GM19452 (cell line): ENCODE measurements around the gene ARID3B.
"Not testable (repeated sequence)": the region's sequence is repeated elsewhere in the genome, so short reads cannot be mapped to it uniquely, and the experiment has no call there.

Experiments
- ATAC-seq: cut with Tn5 transposase; IDR thresholded peaks from one replicate; pipeline ENCODE4 v1.9.1; 2021; ENCODE audit not compliant: unreplicated experiment

Gene ARID3B

GRCh38 chr15:74564182-74564581, 23.2 kb downstream of the ARID3B start:
- ATAC-seq = no peak

- no peak for ATAC-seq
These were observed 24.5 kb downstream of the ARID3B start for GRCh38 chr15:74565381-74566085.

GRCh38 chr15:74568594-74568993, 27.6 kb downstream of the ARID3B start:
- ATAC-seq = no peak

GRCh38 chr15:74569731-74570070, 28.7 kb downstream of the ARID3B start:
- ATAC-seq = no peak

- no peak for ATAC-seq
These were observed 30.2 kb downstream of the ARID3B start for GRCh38 chr15:74571191-74571590.

GRCh38 chr15:74573987-74574386, 33.0 kb downstream of the ARID3B start:
- ATAC-seq = no peak

GRCh38 chr15:74578496-74578994, 37.5 kb downstream of the ARID3B start:
- no peak for ATAC-seq

- no peak for ATAC-seq
These were observed 38.0 kb downstream of the ARID3B start for GRCh38 chr15:74579001-74579400.

- no peak for ATAC-seq
These were observed 39.7 kb downstream of the ARID3B start for GRCh38 chr15:74580538-74581350.

- ATAC-seq = no peak
These were observed 43.2 kb downstream of the ARID3B start for GRCh38 chr15:74584204-74584603.

GRCh38 chr15:74584779-74585178, 43.8 kb downstream of the ARID3B start:
- ATAC-seq = no peak

GRCh38 chr15:74585191-74585590, 44.2 kb downstream of the ARID3B start:
- no peak for ATAC-seq

GRCh38 chr15:74585857-74586256, 44.8 kb downstream of the ARID3B start:
- no peak for ATAC-seq

- ATAC-seq = no peak
These were observed 48.8 kb downstream of the ARID3B start for GRCh38 chr15:74589826-74590225.

- no peak for ATAC-seq
These were observed 51.2 kb downstream of the ARID3B start for GRCh38 chr15:74592222-74592621.

GRCh38 chr15:74593122-74593521, 52.1 kb downstream of the ARID3B start:
- no peak for ATAC-seq

GRCh38 chr15:74594455-74594854, 53.4 kb downstream of the ARID3B start:
- ATAC-seq = no peak

GRCh38 chr15:74595271-74595670, 54.3 kb downstream of the ARID3B start:
- no peak for ATAC-seq

- ATAC-seq = not testable (repeated sequence)
These were observed 55.7 kb downstream of the ARID3B start for GRCh38 chr15:74596736-74597135.

- ATAC-seq = not testable (repeated sequence)
These were observed 56.2 kb downstream of the ARID3B start for GRCh38 chr15:74597146-74597705.

GRCh38 chr15:74598126-74598842, 57.3 kb downstream of the ARID3B start:
- peak; percentile 90 for ATAC-seq
